HG03139 (cell line): ENCODE measurements around the gene SLC25A48.
"Not testable (repeated sequence)": the region's sequence is repeated elsewhere in the genome, so short reads cannot be mapped to it uniquely, and the experiment has no call there.

Experiments used
- ATAC-seq: cut with Tn5 transposase; IDR thresholded peaks from one replicate; pipeline ENCODE4 v1.9.1; 2021; ENCODE audit not compliant: unreplicated experiment

The SLC25A48 gene

GRCh38 chr5:135829681-135830383 lies 4.6 kb upstream of the SLC25A48 start:
- no peak for ATAC-seq

GRCh38 chr5:135830384-135830700 lies 4.1 kb upstream of the SLC25A48 start:
- ATAC-seq, result no peak

DNA sequence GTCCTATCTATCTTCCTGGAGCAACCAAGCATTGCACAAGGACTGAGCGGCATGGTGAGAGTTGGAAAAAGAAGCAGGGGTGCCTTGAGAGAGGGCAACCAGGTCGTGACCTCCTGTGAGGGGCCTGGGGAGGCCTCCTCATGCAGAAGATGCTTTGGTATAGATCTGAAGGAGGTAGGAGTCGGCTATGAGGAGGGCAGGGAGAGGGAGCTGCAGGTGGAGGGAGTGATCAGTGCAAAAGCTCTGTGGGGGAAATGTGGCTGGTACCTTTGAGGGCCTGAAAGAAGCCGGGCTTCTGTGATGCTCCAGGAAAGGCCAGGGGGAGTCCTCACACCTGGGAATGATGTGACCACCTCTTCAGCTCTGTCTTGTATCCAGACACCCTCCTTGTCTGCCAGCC lies 3.6 kb upstream of the SLC25A48 start:
- no peak for ATAC-seq

GRCh38 chr5:135831439-135831838 lies 3.0 kb upstream of the SLC25A48 start:
- ATAC-seq, result no peak

- no peak for ATAC-seq
Measured at GRCh38 chr5:135831851-135832555, 2.5 kb upstream of the SLC25A48 start.

DNA sequence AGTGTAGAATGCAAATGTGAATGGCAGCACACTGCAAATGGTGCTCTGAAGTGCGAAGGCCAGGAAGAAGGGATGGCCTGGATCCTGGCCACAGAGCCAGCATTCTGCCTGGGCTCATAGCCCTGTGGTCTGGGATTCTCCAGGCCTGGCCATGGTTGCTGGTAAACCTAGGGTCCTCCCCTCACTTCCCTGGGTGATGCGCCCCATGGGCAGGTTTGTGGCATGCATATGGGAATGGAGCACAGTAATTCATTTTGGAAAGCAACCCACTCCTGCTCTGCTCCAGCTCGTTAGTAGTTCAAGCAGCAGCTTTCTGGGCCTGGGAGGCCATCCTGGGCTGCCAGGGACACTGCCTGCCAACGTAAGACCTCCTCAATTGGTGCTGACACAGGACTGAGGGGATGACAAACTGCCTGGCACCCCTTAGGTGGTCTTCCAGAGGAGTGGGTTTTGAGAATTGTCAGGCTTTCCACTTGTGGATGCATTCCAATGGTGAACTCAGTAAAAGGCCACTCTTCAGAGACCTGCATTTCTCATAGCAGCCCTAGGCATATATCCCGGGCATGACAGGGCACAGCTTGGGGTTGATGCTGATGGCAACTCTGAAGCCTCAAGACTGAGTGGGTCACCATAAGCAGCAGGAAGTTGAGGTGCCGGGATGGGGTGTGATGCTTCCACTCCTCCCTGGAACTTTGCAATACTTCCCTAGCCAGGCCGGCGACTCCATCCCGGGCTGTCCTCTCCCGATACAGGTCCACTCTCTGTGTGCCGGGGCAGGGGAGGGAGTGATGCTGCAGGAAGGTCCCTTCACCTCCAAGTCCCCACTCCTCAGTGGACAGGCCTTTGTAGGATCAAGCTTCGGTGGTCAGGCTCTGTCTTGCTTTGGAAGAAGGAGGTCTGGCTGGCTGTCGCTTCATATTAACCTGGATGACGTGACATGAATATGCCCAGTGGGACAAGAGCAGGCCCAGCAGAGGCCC lies 1.2 kb upstream of the SLC25A48 start:
- no peak for ATAC-seq

- no peak for ATAC-seq
Measured at GRCh38 chr5:135833961-135834638, 363 bp upstream of the SLC25A48 start.

GRCh38 chr5:135835766-135836165 lies 1.3 kb downstream of the SLC25A48 start:
- ATAC-seq, result no peak

GRCh38 chr5:135838395-135838794 lies 3.9 kb downstream of the SLC25A48 start:
- ATAC-seq, result not testable (repeated sequence)

DNA sequence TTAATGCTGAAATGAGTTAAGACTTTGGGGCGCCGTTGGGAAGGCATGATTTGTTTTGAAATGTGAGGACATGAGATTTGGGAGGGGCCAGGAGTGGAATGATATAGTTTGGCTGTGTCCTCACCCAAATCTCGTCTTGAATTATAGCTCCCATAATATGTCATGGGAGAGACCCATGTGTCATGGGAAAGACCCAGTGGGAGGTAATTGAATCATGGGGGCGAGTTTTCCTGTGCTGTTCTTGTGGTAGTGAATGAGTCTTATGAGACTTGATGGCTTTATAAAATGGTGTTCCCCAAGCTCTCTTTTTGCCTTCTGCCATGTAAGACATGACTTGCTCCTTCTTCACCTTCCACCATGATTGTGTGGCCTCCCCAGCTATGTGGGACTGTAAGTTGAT lies 5.1 kb downstream of the SLC25A48 start:
- ATAC-seq, result no peak

DNA sequence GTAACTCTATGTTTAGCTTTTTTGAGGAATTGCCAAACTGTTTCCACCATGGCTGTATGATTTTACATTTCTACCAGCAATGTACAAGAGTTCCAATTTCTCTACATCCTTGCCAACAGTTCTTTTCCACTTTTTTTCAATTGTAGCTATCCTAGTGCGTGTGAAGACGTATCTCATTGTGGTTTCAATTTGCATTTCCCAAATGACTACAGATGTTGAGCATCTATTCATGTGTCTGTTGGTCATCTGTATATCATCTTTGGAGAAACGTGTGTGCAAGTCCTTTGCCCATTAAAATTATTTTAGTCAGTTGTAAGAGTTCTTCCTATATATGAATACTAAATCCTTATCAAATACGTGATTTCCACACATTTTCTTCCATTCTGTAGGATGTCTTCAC lies 6.5 kb downstream of the SLC25A48 start:
- no peak for ATAC-seq

- no peak for ATAC-seq
Measured at GRCh38 chr5:135842737-135843136, 8.3 kb downstream of the SLC25A48 start.

DNA sequence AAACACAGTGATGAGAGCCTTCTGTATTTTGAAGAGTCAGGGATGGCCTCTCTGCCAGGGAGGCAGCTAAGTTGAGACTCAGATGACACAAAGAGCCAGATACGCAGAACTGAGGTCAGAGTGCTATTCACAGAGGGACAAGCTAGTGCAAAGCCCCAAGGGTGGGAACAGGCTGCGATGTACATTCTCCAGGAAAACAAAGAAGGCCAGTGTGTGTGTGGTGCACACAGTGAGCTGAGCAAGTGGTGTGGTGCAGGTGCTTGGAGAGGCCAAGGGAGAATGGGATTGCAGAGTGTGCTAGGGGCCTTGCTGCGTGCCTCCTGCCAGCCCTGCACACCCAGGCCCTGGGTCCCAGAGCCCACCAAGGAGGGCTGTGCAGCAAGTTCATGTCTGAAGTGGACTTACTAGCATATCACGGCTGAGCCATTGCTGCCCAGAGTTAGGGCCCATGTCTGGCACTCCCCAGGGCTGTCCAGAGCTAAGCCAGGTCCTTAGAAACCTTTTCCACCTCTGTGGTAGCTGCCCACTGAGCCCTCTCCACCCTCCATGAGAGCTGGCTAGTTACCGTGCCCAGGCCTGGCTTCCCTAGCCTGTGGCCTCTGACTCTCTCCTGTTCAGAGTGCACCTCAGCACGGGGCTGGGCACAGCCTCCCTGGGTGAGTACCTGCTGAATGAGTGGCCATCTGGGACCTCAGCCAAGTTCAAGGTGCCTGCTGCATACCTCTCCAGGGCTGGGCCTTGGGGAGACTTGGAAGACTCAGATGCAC lies 9.3 kb downstream of the SLC25A48 start:
- no peak for ATAC-seq

DNA sequence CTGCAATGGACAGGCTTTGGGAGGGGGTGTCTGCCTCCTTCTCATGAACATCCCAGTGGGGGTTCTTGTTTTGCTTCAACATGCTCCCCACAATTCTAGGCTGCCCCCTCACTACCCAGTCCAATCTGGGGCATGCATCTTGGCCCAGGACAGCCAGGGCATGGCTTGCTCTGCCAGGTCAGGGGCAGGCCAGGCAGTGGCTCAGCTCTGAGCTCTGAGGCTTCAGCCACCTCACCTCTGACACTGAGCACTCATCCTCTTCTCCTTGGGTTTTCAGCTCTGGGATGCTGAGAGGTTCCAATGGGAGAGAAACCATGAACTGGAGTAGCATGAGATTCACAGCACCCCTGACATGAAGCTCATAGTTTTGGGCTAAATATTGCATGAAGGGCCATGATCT lies 11.8 kb downstream of the SLC25A48 start:
- ATAC-seq, result no peak

GRCh38 chr5:135847976-135848375 lies 13.5 kb downstream of the SLC25A48 start:
- no peak for ATAC-seq

DNA sequence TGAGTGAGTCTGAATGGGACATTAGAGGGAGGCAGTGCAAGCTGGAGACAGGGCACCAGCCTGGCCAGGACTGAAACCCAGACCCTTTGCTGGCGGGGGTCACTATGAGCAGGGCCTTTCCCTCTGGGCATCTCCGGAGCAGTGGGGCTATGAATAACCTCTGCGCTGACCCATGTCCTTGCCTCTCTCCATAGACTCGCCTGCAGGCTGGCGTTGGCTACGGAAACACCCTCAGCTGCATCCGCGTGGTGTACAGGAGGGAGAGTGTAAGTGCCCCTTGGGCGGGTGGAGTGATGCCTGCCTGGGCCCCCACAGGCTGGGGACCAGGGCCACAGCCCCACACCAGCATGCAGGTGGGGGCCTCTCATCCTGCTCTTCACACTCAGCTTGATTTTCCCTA lies 15.8 kb downstream of the SLC25A48 start:
- ATAC-seq, result no peak

DNA sequence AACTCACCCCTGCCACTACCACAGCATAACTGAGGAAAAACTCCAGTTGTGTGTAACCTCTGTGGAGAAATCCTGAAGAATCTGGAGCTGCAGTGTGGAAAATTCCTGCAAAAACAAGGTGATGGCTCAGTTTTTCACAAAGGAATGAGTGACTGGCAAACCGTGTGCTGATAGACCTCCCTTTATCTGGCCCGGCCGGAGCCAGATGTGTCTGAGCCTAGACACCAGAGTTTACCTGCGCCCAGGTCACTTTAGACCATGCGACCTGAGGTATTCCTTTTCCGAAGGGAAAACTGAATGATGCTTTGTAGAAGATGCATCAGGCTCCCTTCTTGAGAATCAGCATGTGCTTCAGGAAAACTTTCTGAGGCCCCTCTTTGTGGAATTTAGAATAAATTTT lies 16.2 kb downstream of the SLC25A48 start:
- ATAC-seq, result no peak

GRCh38 chr5:135851186-135851914 lies 16.9 kb downstream of the SLC25A48 start:
- ATAC-seq, result no peak

GRCh38 chr5:135851915-135852845 lies 17.7 kb downstream of the SLC25A48 start:
- no peak for ATAC-seq
